GM10847 (cell line): ENCODE data around the gene RAB1A.
A peak's percentile ranks its signal among the peaks of the same experiment; 100 is the strongest.

Experiments used
- POLR2A ChIP-seq: IDR thresholded peaks from 2 replicates; pipeline ENCODE4 v1.6.1; 2011; ENCODE audit not compliant: insufficient read length; ENCODE audit errors: extremely low read depth

The RAB1A gene

GRCh38 chr2:65129826-65130663 lies at the start of gene RAB1A:
Gene RAB1A, minus strand, starts transcription at chr2:65130106. Its CDS starts 191 bp downstream, at chr2:65129915.
- TF ChIP-seq POLR2A: peak; percentile 61

GRCh38 chr2:65177751-65178442 lies 48.0 kb upstream of the RAB1A start:
- TF ChIP-seq POLR2A: no peak

GRCh38 chr2:65175894-65176530 lies 46.1 kb upstream of the RAB1A start:
- TF ChIP-seq POLR2A: no peak

- TF ChIP-seq POLR2A: no peak
Observed at GRCh38 chr2:65172994-65173790, 43.3 kb upstream of the RAB1A start.

- no peak for TF ChIP-seq POLR2A
Observed at GRCh38 chr2:65169760-65170136, 39.8 kb upstream of the RAB1A start.

- no peak for TF ChIP-seq POLR2A
Observed at GRCh38 chr2:65165558-65165957, 35.7 kb upstream of the RAB1A start.

GRCh38 chr2:65164426-65164891 lies 34.6 kb upstream of the RAB1A start:
- TF ChIP-seq POLR2A: no peak

GRCh38 chr2:65161551-65162100 lies 31.7 kb upstream of the RAB1A start:
- no peak for TF ChIP-seq POLR2A

- no peak for TF ChIP-seq POLR2A
Observed at GRCh38 chr2:65159906-65160305, 30.0 kb upstream of the RAB1A start.

GRCh38 chr2:65159261-65159660 lies 29.4 kb upstream of the RAB1A start:
- TF ChIP-seq POLR2A: no peak

GRCh38 chr2:65158557-65158956 lies 28.7 kb upstream of the RAB1A start:
- no peak for TF ChIP-seq POLR2A

- no peak for TF ChIP-seq POLR2A
Observed at GRCh38 chr2:65156041-65156440, 26.1 kb upstream of the RAB1A start.

GRCh38 chr2:65153515-65153914 lies 23.6 kb upstream of the RAB1A start:
- no peak for TF ChIP-seq POLR2A

GRCh38 chr2:65146078-65146477 lies 16.2 kb upstream of the RAB1A start:
- TF ChIP-seq POLR2A: no peak

GRCh38 chr2:65144571-65144970 lies 14.7 kb upstream of the RAB1A start:
- no peak for TF ChIP-seq POLR2A
